Measurements from ENCODE around the gene EPRS1.
"Not testable (repeated sequence)": the region's sequence is repeated elsewhere in the genome, so short reads cannot be mapped to it uniquely, and the experiment has no call there.

EPRS1 gene

DNA sequence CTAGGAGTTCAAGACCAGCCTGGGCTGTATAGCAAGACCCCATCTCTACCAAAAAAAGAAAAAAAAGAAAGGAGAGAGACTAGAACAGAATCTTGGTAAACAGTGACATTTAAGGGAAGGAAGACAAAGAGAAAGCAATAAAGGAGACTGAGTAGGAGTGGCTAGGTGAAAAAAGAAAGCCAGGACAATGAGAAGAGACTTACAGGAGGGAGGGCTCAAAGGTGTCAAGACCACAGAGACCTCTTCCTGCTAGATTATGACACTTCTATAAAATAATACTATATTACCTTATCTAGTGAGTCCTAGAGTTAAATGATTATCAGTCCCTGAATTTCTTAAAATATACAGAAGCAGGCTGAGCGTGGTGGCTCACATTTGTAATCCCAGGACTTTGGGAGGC lies 10.1 kb upstream of the EPRS1 start:
- H3K4me3 ChIP-seq (ENCODE audit: low read length): no peak overlapping the region
- TF ChIP-seq CTCF (conservative IDR thresholded peaks at IDR 0.05; ENCODE audit: low read length): no peak
- no peak for DNase-seq (ENCODE audit: low read depth)

GRCh38 chr1:220045356-220046051 lies 801 bp downstream of the EPRS1 start:
- TF ChIP-seq CTCF (conservative IDR thresholded peaks at IDR 0.05; ENCODE audit: low read length): no peak
- peak overlapping the region; percentile 99 for H3K4me3 ChIP-seq (ENCODE audit: low read length)
- peak; percentile 5 for DNase-seq (ENCODE audit: low read depth)

GRCh38 chr1:220044678-220045355 lies 1.5 kb downstream of the EPRS1 start:
- H3K4me3 ChIP-seq (ENCODE audit: low read length): peak overlapping the region; percentile 99
- no peak for TF ChIP-seq CTCF (conservative IDR thresholded peaks at IDR 0.05; ENCODE audit: low read length)
- DNase-seq (ENCODE audit: low read depth): peak; percentile 5

GRCh38 chr1:220043646-220044045 lies 2.7 kb downstream of the EPRS1 start:
- no peak for DNase-seq (ENCODE audit: low read depth)
- no peak overlapping the region for H3K4me3 ChIP-seq (ENCODE audit: low read length)
- TF ChIP-seq CTCF (conservative IDR thresholded peaks at IDR 0.05; ENCODE audit: low read length): no peak

GRCh38 chr1:220040028-220040596 lies 6.2 kb downstream of the EPRS1 start:
- no peak for TF ChIP-seq CTCF (conservative IDR thresholded peaks at IDR 0.05; ENCODE audit: low read length)

GRCh38 chr1:220038640-220039039 lies 7.7 kb downstream of the EPRS1 start:
- H3K4me3 ChIP-seq (ENCODE audit: low read length): no peak overlapping the region
- TF ChIP-seq CTCF (conservative IDR thresholded peaks at IDR 0.05; ENCODE audit: low read length): no peak
- no peak for DNase-seq (ENCODE audit: low read depth)

More at GRCh38 chr1:220040028-220040596, 6.2 kb downstream of the EPRS1 start:
- DNase-seq (ENCODE audit: low read depth): no peak
- H3K4me3 ChIP-seq (ENCODE audit: low read length): no peak overlapping the region

DNA sequence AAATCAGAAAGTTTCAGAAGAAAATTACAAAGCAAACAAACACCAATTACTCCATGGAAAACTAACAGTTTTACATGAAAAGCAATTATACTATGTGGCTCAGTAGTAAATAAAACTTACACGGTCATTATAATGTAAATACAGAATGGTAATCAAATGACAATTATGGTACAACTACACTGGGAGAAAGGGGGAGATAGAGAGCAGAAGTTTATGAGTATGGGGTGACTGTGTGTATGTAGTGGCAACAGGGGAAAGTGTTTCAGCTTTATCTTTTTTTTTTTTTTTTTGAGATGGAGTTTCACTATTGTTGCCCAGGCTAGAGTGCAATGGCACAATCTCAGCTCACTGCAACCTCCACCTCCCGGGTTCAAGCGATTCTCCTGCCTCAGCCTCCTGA lies 8.5 kb downstream of the EPRS1 start:
- not testable (repeated sequence) for DNase-seq (ENCODE audit: low read depth); H3K4me3 ChIP-seq (ENCODE audit: low read length)
